HG03196 (cell line): ENCODE measurements around the gene DUSP16.

Experiments used
- ATAC-seq: cut with Tn5 transposase; IDR thresholded peaks from one replicate; pipeline ENCODE4 v1.9.1; 2021; ENCODE audit not compliant: unreplicated experiment

Gene DUSP16

GRCh38 chr12:12550277-12550676, 12.4 kb downstream of the DUSP16 start:
- ATAC-seq = no peak

GRCh38 chr12:12549426-12549825, 13.2 kb downstream of the DUSP16 start:
- no peak for ATAC-seq

GRCh38 chr12:12548713-12549112, 13.9 kb downstream of the DUSP16 start:
- no peak for ATAC-seq

- ATAC-seq = no peak
These were observed 16.3 kb downstream of the DUSP16 start for GRCh38 chr12:12546314-12546772.

GRCh38 chr12:12543959-12544358, 18.7 kb downstream of the DUSP16 start:
- ATAC-seq = no peak

- no peak for ATAC-seq
These were observed 19.7 kb downstream of the DUSP16 start for GRCh38 chr12:12542964-12543363.

GRCh38 chr12:12542286-12542685, 20.4 kb downstream of the DUSP16 start:
- ATAC-seq = no peak

GRCh38 chr12:12541782-12542181, 20.9 kb downstream of the DUSP16 start:
- no peak for ATAC-seq

GRCh38 chr12:12540261-12541013, 22.2 kb downstream of the DUSP16 start:
- ATAC-seq = no peak

- no peak for ATAC-seq
These were observed 23.4 kb downstream of the DUSP16 start for GRCh38 chr12:12539028-12539810.

- no peak for ATAC-seq
These were observed 24.1 kb downstream of the DUSP16 start for GRCh38 chr12:12538535-12538934.

- no peak for ATAC-seq
These were observed 25.2 kb downstream of the DUSP16 start for GRCh38 chr12:12537421-12537820.

- ATAC-seq = no peak
These were observed 27.7 kb downstream of the DUSP16 start for GRCh38 chr12:12534975-12535374.

- no peak for ATAC-seq
These were observed 28.3 kb downstream of the DUSP16 start for GRCh38 chr12:12534166-12534866.

GRCh38 chr12:12533238-12533829, 29.3 kb downstream of the DUSP16 start:
- no peak for ATAC-seq

GRCh38 chr12:12531194-12531593, 31.5 kb downstream of the DUSP16 start:
- ATAC-seq = no peak

GRCh38 chr12:12529783-12530421, 32.8 kb downstream of the DUSP16 start:
- no peak for ATAC-seq

- ATAC-seq = no peak
These were observed 34.0 kb downstream of the DUSP16 start for GRCh38 chr12:12528361-12529270.

GRCh38 chr12:12527820-12528296, 34.8 kb downstream of the DUSP16 start:
- no peak for ATAC-seq

- no peak for ATAC-seq
These were observed 38.5 kb downstream of the DUSP16 start for GRCh38 chr12:12524128-12524527.
